ENCODE data around the gene OR10K1.
"Not testable (repeated sequence)": the region's sequence is repeated elsewhere in the genome, so short reads cannot be mapped to it uniquely, and the experiment has no call there.

OR10K1 gene

DNA sequence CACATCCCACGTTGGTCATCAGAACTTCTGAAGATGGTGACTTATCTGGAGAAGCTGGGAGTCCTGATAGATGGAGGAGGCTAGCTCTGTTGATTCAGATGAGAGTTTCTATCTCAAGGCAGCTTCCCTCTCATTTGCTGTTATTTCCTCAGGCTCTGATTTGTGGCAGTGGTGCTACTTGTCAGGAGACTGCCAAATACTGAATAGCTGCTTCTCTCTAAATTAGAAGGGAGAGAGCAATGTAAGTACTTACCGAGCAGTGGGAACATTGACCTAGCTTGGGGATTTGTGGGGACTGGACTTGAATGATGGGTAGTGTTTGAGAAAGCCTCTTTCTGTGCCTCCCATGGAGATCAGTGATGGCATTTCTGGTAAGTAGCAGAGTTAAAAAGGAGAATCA is at the start of gene OR10K1:
TSS of gene OR10K1 (plus strand) at position 301 of the 400 bp plus-strand sequence. CDS start 3,728 bp downstream, outside the sequence.
- no peak within 1 kb of the TSS for H3K27ac ChIP-seq
- no peak within 1 kb of the TSS for H3K4me3 ChIP-seq

DNA sequence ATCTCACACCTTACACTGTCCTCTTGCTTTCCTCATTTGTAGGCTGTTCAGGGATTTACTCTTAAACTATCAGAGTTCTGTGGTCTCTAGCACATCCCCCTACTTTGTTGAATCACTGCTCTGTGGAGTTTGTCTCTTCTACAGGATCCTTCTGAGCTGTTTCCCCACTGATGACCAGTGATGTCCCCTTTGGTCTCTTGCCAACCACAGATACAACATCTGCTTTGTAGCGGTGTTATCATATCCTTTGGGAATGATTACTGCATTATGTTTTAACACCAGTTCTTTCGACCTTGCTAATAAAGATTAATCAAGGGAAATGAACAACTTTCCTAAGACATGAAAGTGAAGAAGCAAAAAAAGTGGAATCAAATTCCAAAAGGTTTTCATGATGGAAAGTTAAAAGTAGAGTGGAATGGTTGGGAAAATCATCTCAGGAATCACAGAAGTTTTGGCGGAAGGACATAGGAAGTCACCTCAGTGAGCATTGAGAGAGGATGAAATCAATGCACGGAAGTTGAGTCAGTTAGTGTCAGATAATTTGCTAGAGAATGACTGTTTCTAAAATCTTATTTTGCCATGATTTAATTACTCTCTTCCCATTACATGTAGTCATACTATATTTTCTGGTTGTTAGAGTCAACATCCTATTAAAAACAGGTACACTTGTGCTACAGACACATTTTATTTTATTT is 46.8 kb upstream of the OR10K1 start:
- Histone ChIP-seq H3K27ac (no peak overlapping the region), H3K4me3 (no peak overlapping the region)

DNA sequence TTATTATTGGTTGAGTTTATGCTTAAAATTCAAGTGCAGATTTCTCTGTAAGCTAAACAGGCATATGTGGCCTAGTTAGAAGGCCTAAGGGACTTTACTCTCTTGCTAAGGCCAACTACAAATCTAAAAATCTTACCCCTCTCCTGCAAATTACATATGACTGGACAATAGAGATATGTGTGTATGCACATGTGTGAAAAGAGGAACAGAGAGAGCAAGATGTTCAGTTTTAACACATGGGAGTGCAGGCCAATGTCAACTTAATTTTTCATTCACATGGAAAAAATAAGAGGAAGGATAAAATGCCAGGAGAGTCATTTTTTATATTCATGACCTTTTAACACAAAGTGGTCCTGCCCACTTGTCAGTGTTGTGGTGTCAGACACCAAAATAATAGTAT is 44.0 kb upstream of the OR10K1 start:
- Histone ChIP-seq H3K27ac (no peak overlapping the region), H3K4me3 (no peak overlapping the region)

DNA sequence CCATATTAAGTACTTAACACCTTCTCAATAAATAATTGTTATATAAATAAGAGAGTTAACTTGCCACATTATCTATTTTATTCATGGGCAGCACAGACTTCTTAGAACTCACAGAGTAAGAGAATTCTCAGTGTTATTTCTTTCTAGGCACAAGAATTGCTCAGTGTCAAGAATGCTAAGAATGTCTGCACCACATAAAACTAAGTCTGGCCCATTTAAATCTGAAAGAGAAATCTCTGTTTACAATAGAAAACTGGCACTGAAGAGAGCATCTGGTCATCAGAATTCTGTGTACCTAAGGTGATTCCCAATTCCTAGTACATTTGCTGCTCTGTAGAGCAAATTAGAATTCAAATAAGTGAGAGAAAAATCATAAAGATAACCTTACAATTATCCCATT is 39.4 kb upstream of the OR10K1 start:
- Histone ChIP-seq H3K4me3 (no peak overlapping the region), H3K27ac (no peak overlapping the region)

DNA sequence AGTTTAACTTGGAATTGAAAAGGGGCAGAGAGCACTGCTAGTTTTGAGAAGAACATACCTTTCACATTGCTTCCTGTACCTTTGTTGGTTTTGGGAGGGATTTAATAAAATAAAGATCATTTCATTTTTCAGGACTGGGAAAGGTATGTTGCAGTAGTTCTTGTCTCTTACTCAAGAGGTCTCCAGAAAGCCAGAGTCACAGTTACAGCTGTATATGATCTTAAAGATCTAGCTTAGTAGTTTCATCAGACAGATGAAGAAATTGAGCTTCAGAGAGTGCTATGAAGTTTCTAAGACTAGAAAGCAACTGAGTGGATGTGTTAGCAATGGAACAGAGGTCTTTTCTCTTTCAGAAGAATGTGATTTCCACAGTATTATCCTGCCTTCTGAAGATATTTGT is 36.6 kb upstream of the OR10K1 start:
- Histone ChIP-seq H3K4me3 (no peak overlapping the region), H3K27ac (no peak overlapping the region)

- Histone ChIP-seq H3K27ac (no peak within 1 kb of the TSS), H3K4me3 (no peak within 1 kb of the TSS)
Observed at GRCh38 chr1:158426137-158426536, 35.5 kb upstream of the OR10K1 start, which contains the start of gene OR10K2. Gene OR10K2, minus strand, starts transcription at chr1:158426237. Its CDS starts 5,371 bp downstream, at chr1:158420866.

DNA sequence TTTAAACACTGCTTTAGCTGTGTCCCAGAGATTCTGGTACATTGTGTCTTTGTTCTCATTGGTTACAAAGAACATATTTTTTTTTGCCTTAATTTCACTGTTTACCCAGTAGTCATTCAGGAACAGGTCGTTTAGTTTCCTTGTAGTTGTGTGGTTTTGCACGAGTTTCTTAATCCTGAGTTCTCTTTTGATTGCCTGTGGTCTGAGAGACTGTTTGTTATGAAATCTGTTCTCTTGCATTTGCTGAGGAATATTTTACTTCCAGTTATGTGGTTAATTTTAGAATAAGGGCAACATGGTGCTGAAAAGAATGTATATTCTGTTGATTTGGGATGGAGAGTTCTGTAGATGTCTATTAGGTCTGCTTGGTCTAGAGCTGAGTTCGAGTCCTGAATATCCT is 31.5 kb upstream of the OR10K1 start:
- not testable (repeated sequence) for H3K27ac ChIP-seq, H3K4me3 ChIP-seq

DNA sequence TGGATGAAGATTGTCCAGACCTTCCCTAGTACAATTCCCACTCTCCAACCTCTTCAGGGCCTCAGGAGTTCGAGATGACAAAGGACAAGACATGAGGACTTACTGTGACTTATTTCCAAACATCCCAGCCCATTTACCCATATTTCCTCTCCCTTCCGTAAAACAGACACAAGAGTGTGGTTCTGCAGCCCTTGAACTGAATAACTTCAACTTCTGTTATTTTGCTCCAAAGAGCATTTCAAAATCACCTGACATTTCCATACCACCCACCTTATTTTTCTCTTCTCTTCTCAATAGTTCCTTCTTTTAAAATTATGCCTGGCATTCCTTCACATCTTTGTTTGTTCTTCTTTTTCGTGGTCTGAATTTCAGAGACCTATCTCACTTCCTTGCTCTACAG is 26.9 kb upstream of the OR10K1 start:
- Histone ChIP-seq H3K27ac (no peak overlapping the region), H3K4me3 (no peak overlapping the region)

GRCh38 chr1:158445376-158445775 is 16.3 kb upstream of the OR10K1 start:
- Histone ChIP-seq H3K4me3 (no peak overlapping the region), H3K27ac (no peak overlapping the region)

GRCh38 chr1:158454537-158454936 is 7.1 kb upstream of the OR10K1 start:
- no peak overlapping the region for H3K27ac ChIP-seq
- no peak overlapping the region for H3K4me3 ChIP-seq

GRCh38 chr1:158457246-158457645 is 4.4 kb upstream of the OR10K1 start:
- Histone ChIP-seq H3K27ac (no peak overlapping the region), H3K4me3 (no peak overlapping the region)

- Histone ChIP-seq H3K27ac (no peak overlapping the region), H3K4me3 (no peak overlapping the region)
Observed at GRCh38 chr1:158458263-158458662, 3.4 kb upstream of the OR10K1 start.

GRCh38 chr1:158471920-158472319 is 10.3 kb downstream of the OR10K1 start, which contains the start of gene OR10R2:
Gene OR10R2, plus strand, starts transcription at chr1:158472220. Its CDS starts 106 bp downstream, at chr1:158472326.
- Histone ChIP-seq H3K4me3 (no peak within 1 kb of the TSS), H3K27ac (no peak within 1 kb of the TSS)

DNA sequence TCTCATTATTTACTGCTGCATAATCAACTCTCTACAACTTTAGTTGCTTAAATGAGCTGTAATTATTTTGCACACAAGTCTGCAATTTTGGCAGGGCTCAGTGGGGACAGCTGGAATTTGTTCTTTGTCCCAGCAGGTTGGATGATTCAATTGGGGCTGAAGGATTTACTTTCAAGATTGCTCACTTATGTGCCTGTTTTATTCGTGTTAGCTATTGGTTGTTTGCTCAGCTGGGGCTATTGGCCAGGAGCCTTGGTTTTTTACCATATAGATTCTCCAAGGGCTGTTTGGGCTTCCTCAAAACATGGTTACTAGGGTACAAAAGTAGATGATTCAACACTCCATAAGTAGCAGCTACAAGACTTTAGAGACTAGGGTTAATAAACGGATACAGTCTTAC is 23.8 kb downstream of the OR10K1 start:
- Histone ChIP-seq H3K4me3 (no peak overlapping the region), H3K27ac (no peak overlapping the region)

- Histone ChIP-seq H3K27ac (no peak overlapping the region), H3K4me3 (no peak overlapping the region)
Observed at GRCh38 chr1:158491316-158491715, 29.7 kb downstream of the OR10K1 start.

GRCh38 chr1:158493054-158493453 is 31.4 kb downstream of the OR10K1 start:
- H3K27ac ChIP-seq: no peak overlapping the region
- H3K4me3 ChIP-seq: no peak overlapping the region

GRCh38 chr1:158494796-158495195 is 33.2 kb downstream of the OR10K1 start:
- H3K4me3 ChIP-seq: no peak overlapping the region
- no peak overlapping the region for H3K27ac ChIP-seq

GRCh38 chr1:158496374-158496773 is 34.7 kb downstream of the OR10K1 start:
- no peak overlapping the region for H3K27ac ChIP-seq
- no peak overlapping the region for H3K4me3 ChIP-seq

- H3K27ac ChIP-seq: no peak overlapping the region
- no peak overlapping the region for H3K4me3 ChIP-seq
Observed at GRCh38 chr1:158506369-158506987, 44.8 kb downstream of the OR10K1 start.

DNA sequence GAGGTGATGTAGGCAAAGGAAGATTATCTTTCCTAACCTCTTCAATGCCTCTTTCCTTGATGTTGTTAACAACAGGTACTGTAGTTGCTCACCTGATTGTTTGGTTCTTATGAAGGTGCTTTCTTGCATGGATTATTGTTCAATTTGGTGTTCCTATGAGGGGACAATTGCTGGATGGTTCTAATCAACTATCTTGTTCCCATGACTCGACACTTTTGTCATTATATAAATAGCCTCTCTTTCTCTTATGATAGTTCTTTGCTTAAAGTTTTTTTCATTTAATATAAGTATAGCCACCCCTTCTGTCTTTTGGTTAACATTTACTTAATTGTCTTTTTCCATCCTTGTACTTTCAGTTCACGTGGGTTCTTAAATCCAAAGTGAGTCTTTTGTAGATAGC is 45.9 kb downstream of the OR10K1 start:
- no peak overlapping the region for H3K4me3 ChIP-seq
- no peak overlapping the region for H3K27ac ChIP-seq

GRCh38 chr1:158509471-158510156 is 48.0 kb downstream of the OR10K1 start:
- Histone ChIP-seq H3K27ac (no peak overlapping the region), H3K4me3 (no peak overlapping the region)

Measured in skin epidermis (tissue), 12 donors.